HepG2 (cell line): ENCODE measurements around the gene LENEP.

Experiments used
- GABPA ChIP-seq, 2 experiments: IDR thresholded peaks; 2 replicates each; pipeline ENCODE4 v1.6.1; 2011 to 2016; ENCODE audit warnings: low read depth in 2 of 2, low read length in 1 of 2, missing biosample characterization in 1 of 2, missing genetic modification characterization in 1 of 2
- JUND ChIP-seq: sonication (generic); formaldehyde crosslinking; IDR thresholded peaks from 2 replicates; pipeline ENCODE4 v1.8.0; 2022; ENCODE audit warnings: mild to moderate bottlenecking, missing genetic modification reagents
- NFYB ChIP-seq: sonication (generic); formaldehyde crosslinking; IDR thresholded peaks from 2 replicates; pipeline ENCODE4 v1.4.0; 2020; ENCODE audit warnings: missing genetic modification reagents
- RAD21 ChIP-seq: fragments of 450-650 bp; formaldehyde crosslinking; IDR thresholded peaks from 2 replicates; pipeline ENCODE4 v1.5.0; 2020; ENCODE audit warnings: mild to moderate bottlenecking
- RFX5 ChIP-seq: IDR thresholded peaks from 2 replicates; pipeline ENCODE4 v1.6.1; 2011; ENCODE audit warnings: low read depth, low read length, improper control_type of control experiment
- RFXANK ChIP-seq: IDR thresholded peaks from 2 replicates; pipeline ENCODE4 v1.6.1; 2016
- TCF7L2 ChIP-seq: IDR thresholded peaks from 2 replicates; pipeline ENCODE4 v1.6.1; 2011; ENCODE audit warnings: mild to moderate bottlenecking, low read depth, low read length, moderate library complexity
- WIZ ChIP-seq: sonication (generic); formaldehyde crosslinking; IDR thresholded peaks from 2 replicates; pipeline ENCODE4 v1.5.1; 2020; ENCODE audit warnings: mild to moderate bottlenecking, missing genetic modification reagents
- YY1 ChIP-seq: IDR thresholded peaks from 2 replicates; pipeline ENCODE4 v1.6.1; 2011; ENCODE audit warnings: low read length, low read depth, moderate library complexity, mild to moderate bottlenecking; ENCODE audit not compliant: insufficient read depth, insufficient replicate concordance
- ZNF484 ChIP-seq: sonication (generic); formaldehyde crosslinking; IDR thresholded peaks from 2 replicates; pipeline ENCODE4 v1.5.1; 2020; ENCODE audit warnings: mild to moderate bottlenecking, low read depth, missing genetic modification reagents, borderline replicate concordance
- ZNF619 ChIP-seq: sonication (generic); formaldehyde crosslinking; IDR thresholded peaks from 2 replicates; pipeline ENCODE4 v1.4.0; 2020; ENCODE audit warnings: mild to moderate bottlenecking, missing genetic modification reagents
- TF ChIP-seq, protein P1 (sequence below): sonication (generic); formaldehyde crosslinking; IDR thresholded peaks from 2 replicates; pipeline ENCODE4 v1.5.0; 2020; ENCODE audit warnings: mild to moderate bottlenecking, missing genetic modification reagents, moderate library complexity
- TF ChIP-seq, protein P2 (sequence below): fragments of 450-650 bp; IDR thresholded peaks from 2 replicates; pipeline ENCODE4 v1.6.1; 2016

GRCh38 chr1:155017946-155018316 is 24.5 kb downstream of the LENEP start:
- TF ChIP-seq, protein P1, sequence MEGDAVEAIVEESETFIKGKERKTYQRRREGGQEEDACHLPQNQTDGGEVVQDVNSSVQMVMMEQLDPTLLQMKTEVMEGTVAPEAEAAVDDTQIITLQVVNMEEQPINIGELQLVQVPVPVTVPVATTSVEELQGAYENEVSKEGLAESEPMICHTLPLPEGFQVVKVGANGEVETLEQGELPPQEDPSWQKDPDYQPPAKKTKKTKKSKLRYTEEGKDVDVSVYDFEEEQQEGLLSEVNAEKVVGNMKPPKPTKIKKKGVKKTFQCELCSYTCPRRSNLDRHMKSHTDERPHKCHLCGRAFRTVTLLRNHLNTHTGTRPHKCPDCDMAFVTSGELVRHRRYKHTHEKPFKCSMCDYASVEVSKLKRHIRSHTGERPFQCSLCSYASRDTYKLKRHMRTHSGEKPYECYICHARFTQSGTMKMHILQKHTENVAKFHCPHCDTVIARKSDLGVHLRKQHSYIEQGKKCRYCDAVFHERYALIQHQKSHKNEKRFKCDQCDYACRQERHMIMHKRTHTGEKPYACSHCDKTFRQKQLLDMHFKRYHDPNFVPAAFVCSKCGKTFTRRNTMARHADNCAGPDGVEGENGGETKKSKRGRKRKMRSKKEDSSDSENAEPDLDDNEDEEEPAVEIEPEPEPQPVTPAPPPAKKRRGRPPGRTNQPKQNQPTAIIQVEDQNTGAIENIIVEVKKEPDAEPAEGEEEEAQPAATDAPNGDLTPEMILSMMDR (CRISPR knock-in tag) = no peak
- TF ChIP-seq, protein P2, sequence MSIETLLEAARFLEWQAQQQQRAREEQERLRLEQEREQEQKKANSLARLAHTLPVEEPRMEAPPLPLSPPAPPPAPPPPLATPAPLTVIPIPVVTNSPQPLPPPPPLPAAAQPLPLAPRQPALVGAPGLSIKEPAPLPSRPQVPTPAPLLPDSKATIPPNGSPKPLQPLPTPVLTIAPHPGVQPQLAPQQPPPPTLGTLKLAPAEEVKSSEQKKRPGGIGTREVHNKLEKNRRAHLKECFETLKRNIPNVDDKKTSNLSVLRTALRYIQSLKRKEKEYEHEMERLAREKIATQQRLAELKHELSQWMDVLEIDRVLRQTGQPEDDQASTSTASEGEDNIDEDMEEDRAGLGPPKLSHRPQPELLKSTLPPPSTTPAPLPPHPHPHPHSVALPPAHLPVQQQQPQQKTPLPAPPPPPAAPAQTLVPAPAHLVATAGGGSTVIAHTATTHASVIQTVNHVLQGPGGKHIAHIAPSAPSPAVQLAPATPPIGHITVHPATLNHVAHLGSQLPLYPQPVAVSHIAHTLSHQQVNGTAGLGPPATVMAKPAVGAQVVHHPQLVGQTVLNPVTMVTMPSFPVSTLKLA = no peak
- TF ChIP-seq RFXANK (CRISPR knock-in tag) (no peak), RFX5 (no peak), GABPA (IDR thresholded peaks at IDR 0.05; ENCODE audit: low read depth, low read length) (no peak), GABPA (CRISPR knock-in tag; IDR thresholded peaks at IDR 0.05; ENCODE audit: low read depth) (no peak; the same call in 1 of the 2 replicates), RAD21 (CRISPR knock-in tag) (no peak), TCF7L2 (no peak), JUND (CRISPR knock-in tag) (no peak), NFYB (CRISPR knock-in tag) (no peak), ZNF619 (CRISPR knock-in tag) (no peak), ZNF484 (no peak), YY1 (no peak), WIZ (CRISPR knock-in tag) (no peak)
